ENCODE measurements around the gene SV2B. TPM values are rescaled to one million over a fixed set of nuclear protein-coding genes. Genes with fewer than 3 reads are reported as not detected.
A peak's percentile ranks its signal among the peaks of the same experiment; 100 is the strongest.

The SV2B gene
- total and polyA plus RNA-seq, 2 donors (not counting 3 experiments of a cell fraction or from before 2014, with no cell fraction given), result not detected

- H3K4me2 ChIP-seq (ENCODE audit: insufficient read depth, low read length), result no peak overlapping the region
- H3K27ac ChIP-seq (ENCODE audit: insufficient read depth, low read depth, low read length), result no peak overlapping the region
- TF ChIP-seq JUN (IDR thresholded peaks at IDR 0.05; ENCODE audit: borderline replicate concordance, insufficient read depth, insufficient read length, low read depth) (no peak), CTCF (IDR thresholded peaks at IDR 0.05; ENCODE audit: extremely low read depth in 1 of 2, insufficient read depth in 1 of 2, low read depth in 1 of 2, low read length in 2 of 2) (no peak), FOS (IDR thresholded peaks at IDR 0.05; ENCODE audit: borderline replicate concordance, insufficient read depth, low read length) (no peak), POLR2AphosphoS5 (IDR thresholded peaks at IDR 0.05; ENCODE audit: insufficient read depth, low read depth, low read length) (no peak), POLR2A (IDR thresholded peaks at IDR 0.05; ENCODE audit: low read depth, low read length) (no peak), EZH2 (IDR thresholded peaks at IDR 0.05; ENCODE audit: borderline replicate concordance, low read depth, low read length, severe bottlenecking) (no peak), MAX (IDR thresholded peaks at IDR 0.05; ENCODE audit: insufficient read depth, insufficient read length) (no peak)
- no TSS peak for BruUV-seq (replicated peaks)
- no peak overlapping the region for H3K9ac ChIP-seq (replicated peaks; ENCODE audit: extremely low read depth, insufficient read depth, low read length)
- H3K9me3 ChIP-seq (replicated peaks; ENCODE audit: control insufficient read depth, insufficient read depth, low read length), result no peaks in the 10 kb centered on the region
- intact Hi-C loops (cut with micrococcal nuclease) (no loop called here), dilution Hi-C loops (cut with MboI; ENCODE audit: extremely low pct_ligation_motif_present, low sequenced_read_pairs) (no loop called here)
- no peaks in the 10 kb centered on the region for H3K79me2 ChIP-seq (ENCODE audit: control insufficient read depth, insufficient read depth, low read length)
- H3K27me3 ChIP-seq (ENCODE audit: control insufficient read depth in 2 of 2, insufficient read depth in 2 of 2, low read length in 2 of 2), result no peaks in the 10 kb centered on the region
- ChIA-PET CTCF (no interaction called here), POLR2A (no interaction called here)
- H4K20me1 ChIP-seq (replicated peaks; ENCODE audit: control insufficient read depth, extremely low read depth, insufficient read depth, low read length), result no peaks in the 10 kb centered on the region
- FAIRE-seq (no peak), DNase-seq (ENCODE audit: low read depth, low spot score) (peak; percentile 32)
- no peak overlapping the region for H3K4me3 ChIP-seq (replicated peaks in 1 of 3; ENCODE audit: insufficient read depth in 1 of 3, low read depth in 1 of 3, low read length in 3 of 3)
- H2AFZ ChIP-seq (ENCODE audit: low read depth, low read length), result no peak overlapping the region
- no peaks in the 10 kb centered on the region for H3K9me1 ChIP-seq (replicated peaks; ENCODE audit: control insufficient read depth, extremely low read depth, insufficient read depth, low read length)
- H3K4me1 ChIP-seq (ENCODE audit: control insufficient read depth, extremely low read depth, insufficient read depth, low read length), result no peaks in the 10 kb centered on the region
- H3K36me3 ChIP-seq (ENCODE audit: control insufficient read depth in 2 of 2, extremely low read depth in 1 of 2, insufficient read depth in 2 of 2, low read length in 2 of 2), result no peaks in the 10 kb centered on the region
These were observed 87.0 kb downstream of the SV2B start for GRCh38 chr15:91186904-91187656.
